ENCODE data around the gene TMEM31. TPM values are rescaled to one million over a fixed set of nuclear protein-coding genes. Genes with fewer than 3 reads are reported as not detected.

Gene TMEM31
- total and polyA plus RNA-seq, 10 of the 15 experiments (the other 5 are each of a cell fraction or from before 2014, with no cell fraction given), result 0.18 TPM; not detected in 9

DNA sequence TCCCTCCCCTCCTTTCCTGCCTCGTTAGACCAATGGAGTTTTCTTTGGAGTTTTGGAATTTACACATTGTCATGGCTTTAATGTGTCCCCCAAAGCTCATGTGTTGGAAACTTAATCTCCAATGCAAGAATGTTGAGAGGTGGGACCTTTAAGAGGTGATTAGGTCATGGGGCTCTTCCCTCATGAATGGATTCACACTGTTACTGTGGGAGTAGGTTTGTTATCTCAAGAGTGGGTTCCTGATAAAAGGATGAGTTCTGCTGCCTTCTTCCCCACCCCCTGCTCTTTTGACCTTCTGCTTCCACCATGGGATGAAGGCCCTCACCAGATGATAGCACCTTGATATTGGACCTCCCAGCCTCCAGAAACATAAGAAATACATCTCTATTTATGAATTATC, 41.0 kb upstream of the TMEM31 start:
- in situ Hi-C loops (cut with MboI), result no loop called here
- ATAC-seq, result no peak
- Histone ChIP-seq H3K4me3 (no peak overlapping the region), H3K36me3 (ENCODE audit: control insufficient read depth in 2 of 2, insufficient read depth in 2 of 2, low read length in 1 of 2) (no peaks in the 10 kb centered on the region), H3K9ac (ENCODE audit: control insufficient read depth, insufficient read depth, low read length) (no peak overlapping the region), H3K79me2 (ENCODE audit: control insufficient read depth, insufficient read depth, low read length) (no peaks in the 10 kb centered on the region), H2AFZ (ENCODE audit: control insufficient read depth, low read depth, low read length) (no peak overlapping the region), H3K27ac (ENCODE audit: control insufficient read depth, insufficient read depth) (no peak overlapping the region), H4K20me1 (ENCODE audit: control insufficient read depth, insufficient read depth) (no peaks in the 10 kb centered on the region), H3K9me3 (replicated peaks; ENCODE audit: control insufficient read depth, insufficient read depth, low read length) (no peaks in the 10 kb centered on the region), H3K27me3 (replicated peaks in 1 of 2; ENCODE audit: control insufficient read depth in 2 of 2, insufficient read depth in 2 of 2, low read length in 1 of 2) (no peaks in the 10 kb centered on the region; a peak in 1 of 4 replicates), H3K4me2 (ENCODE audit: control insufficient read depth, insufficient read depth) (no peak overlapping the region), H3K4me1 (ENCODE audit: control insufficient read depth, insufficient read depth, low read length) (no peaks in the 10 kb centered on the region)
- ChIA-PET SMC1A (ENCODE audit: uncharacterized antibody, unreplicated experiment) (no interaction called here), RAD21 (ENCODE audit: unreplicated experiment) (no interaction called here), POLR2A (no interaction called here), CTCF (no interaction called here)
- FAIRE-seq, result no peak
- TF ChIP-seq MYB (IDR thresholded peaks at IDR 0.05; ENCODE audit: borderline replicate concordance, low read depth, low read length) (no peak), SMAD5 (IDR thresholded peaks at IDR 0.05; ENCODE audit: low read depth) (no peak), ETV6 (conservative IDR thresholded peaks at IDR 0.05 in 1 of 2, IDR thresholded peaks at IDR 0.05 in 1 of 2; ENCODE audit: borderline replicate concordance in 1 of 2, low read depth in 1 of 2) (no peak), EZH2 (IDR thresholded peaks at IDR 0.05; ENCODE audit: borderline replicate concordance, control insufficient read depth, low read depth, low read length) (no peak), CBX5 (IDR thresholded peaks at IDR 0.05; ENCODE audit: low read depth) (no peak), SIN3A (IDR thresholded peaks at IDR 0.05; ENCODE audit: low read depth, low read length) (no peak)
- TF ChIP-seq, protein P1, sequence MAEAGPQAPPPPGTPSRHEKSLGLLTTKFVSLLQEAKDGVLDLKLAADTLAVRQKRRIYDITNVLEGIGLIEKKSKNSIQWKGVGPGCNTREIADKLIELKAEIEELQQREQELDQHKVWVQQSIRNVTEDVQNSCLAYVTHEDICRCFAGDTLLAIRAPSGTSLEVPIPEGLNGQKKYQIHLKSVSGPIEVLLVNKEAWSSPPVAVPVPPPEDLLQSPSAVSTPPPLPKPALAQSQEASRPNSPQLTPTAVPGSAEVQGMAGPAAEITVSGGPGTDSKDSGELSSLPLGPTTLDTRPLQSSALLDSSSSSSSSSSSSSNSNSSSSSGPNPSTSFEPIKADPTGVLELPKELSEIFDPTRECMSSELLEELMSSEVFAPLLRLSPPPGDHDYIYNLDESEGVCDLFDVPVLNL (IDR thresholded peaks at IDR 0.05; ENCODE audit: low read depth, low read length), result no peak
- intact Hi-C loops (cut with micrococcal nuclease; ENCODE audit: unreplicated experiment), result no loop called here
- no peak for DNase-seq (ENCODE audit: low read depth, low spot score)
- WGBS (ENCODE audit: insufficient coverage, insufficient replicate concordance, low lambda C conversion rate, missing lambda C conversion rate), result 6% methylated on average over 1 of the region's 1 CpG
- no TSS peak for BruUV-seq (replicated peaks)

Data from GM12878 (cell line).